ENCODE data around the gene PDE3A.

Gene PDE3A

DNA sequence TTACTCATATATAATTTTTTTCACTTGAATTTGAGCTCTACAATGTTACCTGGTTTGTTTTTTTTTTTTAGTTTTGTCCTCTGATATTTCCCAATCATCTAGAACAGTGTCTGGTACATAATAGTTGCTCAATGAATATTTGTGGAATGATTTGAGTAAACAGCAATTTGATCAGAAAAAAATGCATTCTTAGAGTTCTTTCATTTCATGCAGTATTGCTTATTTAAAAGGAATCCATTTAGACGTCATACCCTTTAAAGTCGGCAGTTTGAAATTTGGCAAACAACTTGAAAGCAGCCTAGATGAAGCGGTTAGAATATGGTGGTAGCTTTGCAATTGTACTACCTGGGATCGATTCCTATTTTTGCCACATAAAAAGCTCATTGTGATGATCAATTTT is 140.0 kb downstream of the PDE3A start:
- no peak overlapping the region for H3K27ac Mint-ChIP-seq
- no peak overlapping the region for H3K4me3 Mint-ChIP-seq
- TF ChIP-seq, protein P1, sequence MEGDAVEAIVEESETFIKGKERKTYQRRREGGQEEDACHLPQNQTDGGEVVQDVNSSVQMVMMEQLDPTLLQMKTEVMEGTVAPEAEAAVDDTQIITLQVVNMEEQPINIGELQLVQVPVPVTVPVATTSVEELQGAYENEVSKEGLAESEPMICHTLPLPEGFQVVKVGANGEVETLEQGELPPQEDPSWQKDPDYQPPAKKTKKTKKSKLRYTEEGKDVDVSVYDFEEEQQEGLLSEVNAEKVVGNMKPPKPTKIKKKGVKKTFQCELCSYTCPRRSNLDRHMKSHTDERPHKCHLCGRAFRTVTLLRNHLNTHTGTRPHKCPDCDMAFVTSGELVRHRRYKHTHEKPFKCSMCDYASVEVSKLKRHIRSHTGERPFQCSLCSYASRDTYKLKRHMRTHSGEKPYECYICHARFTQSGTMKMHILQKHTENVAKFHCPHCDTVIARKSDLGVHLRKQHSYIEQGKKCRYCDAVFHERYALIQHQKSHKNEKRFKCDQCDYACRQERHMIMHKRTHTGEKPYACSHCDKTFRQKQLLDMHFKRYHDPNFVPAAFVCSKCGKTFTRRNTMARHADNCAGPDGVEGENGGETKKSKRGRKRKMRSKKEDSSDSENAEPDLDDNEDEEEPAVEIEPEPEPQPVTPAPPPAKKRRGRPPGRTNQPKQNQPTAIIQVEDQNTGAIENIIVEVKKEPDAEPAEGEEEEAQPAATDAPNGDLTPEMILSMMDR (IDR thresholded peaks at IDR 0.05) = no peak
- DNase-seq = no peak
- H3K27me3 Mint-ChIP-seq (ENCODE audit: low read depth, poor library complexity) = no peaks in the 10 kb centered on the region
- H3K9me3 Mint-ChIP-seq = no peaks in the 10 kb centered on the region
- no peaks in the 10 kb centered on the region for H3K4me1 Mint-ChIP-seq
- no peaks in the 10 kb centered on the region for H3K36me3 Mint-ChIP-seq (ENCODE audit: low read depth)

DNA sequence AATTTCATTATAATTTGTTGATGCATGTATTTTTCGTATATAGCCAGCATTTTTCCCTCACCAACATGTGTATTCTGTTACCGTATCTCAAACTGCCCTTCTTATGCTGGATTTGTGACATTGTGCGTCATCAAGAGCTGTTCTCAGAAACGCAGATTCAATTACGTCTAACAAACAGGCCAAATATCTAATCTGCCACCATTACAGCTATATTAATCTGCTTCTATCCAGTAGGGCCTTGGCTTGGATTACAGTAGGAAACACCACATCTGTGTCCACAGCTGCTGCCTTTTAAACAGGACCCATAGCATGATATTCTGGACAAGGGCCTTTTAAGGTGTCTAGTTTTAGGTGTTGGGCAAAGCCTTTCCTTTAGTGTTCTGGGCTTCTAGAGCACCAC is 140.6 kb downstream of the PDE3A start:
- Mint-ChIP-seq H3K9me3 (no peaks in the 10 kb centered on the region), H3K4me1 (no peaks in the 10 kb centered on the region), H3K27me3 (ENCODE audit: low read depth, poor library complexity) (no peaks in the 10 kb centered on the region), H3K4me3 (no peak overlapping the region), H3K27ac (no peak overlapping the region), H3K36me3 (ENCODE audit: low read depth) (no peaks in the 10 kb centered on the region)
- no peak for DNase-seq
- TF ChIP-seq, protein P1 (IDR thresholded peaks at IDR 0.05) = no peak

DNA sequence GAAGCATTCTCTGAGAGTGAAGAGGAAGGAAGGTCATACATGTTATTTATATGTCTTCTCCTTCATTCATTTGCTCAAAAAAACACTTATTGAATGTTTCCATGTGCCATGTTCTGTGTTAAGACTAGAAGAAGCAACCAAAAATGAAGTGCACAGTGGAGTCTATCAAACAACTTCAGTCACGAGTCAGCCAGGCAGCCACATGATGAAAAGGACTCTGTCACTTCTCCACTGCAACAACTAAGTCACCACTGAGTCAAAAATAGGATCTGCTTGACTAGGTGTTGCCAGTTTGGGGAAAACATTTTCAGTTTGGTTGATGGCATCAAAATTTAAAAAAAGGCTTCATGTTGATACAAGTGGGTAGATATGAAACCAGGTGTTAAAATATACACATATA is 142.5 kb downstream of the PDE3A start:
- H3K27me3 Mint-ChIP-seq (ENCODE audit: low read depth, poor library complexity) = no peaks in the 10 kb centered on the region
- H3K4me1 Mint-ChIP-seq = no peaks in the 10 kb centered on the region
- H3K36me3 Mint-ChIP-seq (ENCODE audit: low read depth) = no peaks in the 10 kb centered on the region
- no peaks in the 10 kb centered on the region for H3K9me3 Mint-ChIP-seq
- no peak for DNase-seq
- H3K4me3 Mint-ChIP-seq = no peak overlapping the region
- TF ChIP-seq, protein P1 (IDR thresholded peaks at IDR 0.05) = no peak
- no peak overlapping the region for H3K27ac Mint-ChIP-seq

DNA sequence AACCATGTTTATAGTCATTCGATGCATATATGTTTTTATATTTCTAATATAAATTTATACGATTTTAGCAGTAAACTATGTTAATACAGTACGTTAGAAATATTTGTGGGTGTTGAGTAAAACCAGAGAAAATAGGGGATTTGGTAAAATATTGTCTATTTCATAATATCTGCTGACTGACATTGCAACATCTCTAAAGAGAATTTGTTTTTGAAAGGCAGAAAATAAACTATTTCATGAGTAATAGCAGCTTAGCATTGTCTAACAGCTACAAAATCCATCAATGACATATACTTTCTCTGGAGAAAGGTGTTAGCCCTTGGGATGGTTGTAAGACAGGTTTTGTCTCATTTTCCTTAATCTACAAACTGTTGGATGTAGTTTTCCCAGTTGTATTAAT is 144.9 kb downstream of the PDE3A start:
- Mint-ChIP-seq H3K4me3 (no peak overlapping the region), H3K27me3 (ENCODE audit: low read depth, poor library complexity) (no peaks in the 10 kb centered on the region), H3K36me3 (ENCODE audit: low read depth) (no peaks in the 10 kb centered on the region), H3K9me3 (no peaks in the 10 kb centered on the region), H3K4me1 (no peaks in the 10 kb centered on the region), H3K27ac (no peak overlapping the region)
- TF ChIP-seq, protein P1 (IDR thresholded peaks at IDR 0.05) = no peak
- no peak for DNase-seq

DNA sequence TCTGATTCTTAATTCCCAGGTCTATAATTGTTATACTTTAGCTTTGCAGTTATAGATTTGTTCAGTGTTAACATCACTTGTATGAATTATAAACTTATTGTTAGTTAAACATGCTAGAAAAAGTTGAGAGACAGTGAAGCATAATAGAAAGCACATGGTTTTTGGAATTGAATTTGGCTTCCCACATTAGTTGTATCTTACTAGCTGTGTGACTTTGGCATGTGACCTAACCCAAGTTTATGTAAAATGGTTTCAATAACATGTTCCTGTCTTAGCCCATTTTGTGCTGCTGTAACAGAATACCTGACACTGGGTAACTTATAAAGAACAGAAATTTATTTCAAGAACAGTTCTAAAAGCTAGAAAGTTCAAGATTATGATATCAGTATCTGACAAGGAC is 146.3 kb downstream of the PDE3A start:
- H3K27me3 Mint-ChIP-seq (ENCODE audit: low read depth, poor library complexity) = no peaks in the 10 kb centered on the region

DNA sequence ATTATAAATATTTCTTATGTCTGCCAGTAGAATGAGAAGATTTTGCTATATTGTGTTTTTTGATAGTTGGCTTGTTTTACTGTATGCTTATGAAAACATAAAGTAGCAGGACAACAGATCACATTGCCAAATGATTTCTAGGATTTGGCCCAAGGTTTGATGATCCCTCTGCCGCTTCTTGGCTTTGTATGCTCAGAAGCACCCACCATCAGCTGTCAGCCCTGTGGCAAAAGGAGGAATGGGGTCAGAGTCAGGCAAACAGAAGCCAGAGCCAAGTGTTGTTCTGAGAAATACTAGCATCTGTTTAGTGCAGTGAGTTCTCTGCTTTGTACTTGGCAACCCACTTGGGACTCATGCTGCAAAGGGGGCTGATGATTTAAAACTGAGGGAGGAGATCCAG is 152.2 kb downstream of the PDE3A start:
- TF ChIP-seq, protein P1 (IDR thresholded peaks at IDR 0.05) = no peak
- H3K36me3 Mint-ChIP-seq (ENCODE audit: low read depth) = no peaks in the 10 kb centered on the region
- H3K27me3 Mint-ChIP-seq (ENCODE audit: low read depth, poor library complexity) = peaks cover 4% of the 10 kb centered on the region
- no peak for DNase-seq
- no peak overlapping the region for H3K4me3 Mint-ChIP-seq
- no peak overlapping the region for H3K27ac Mint-ChIP-seq
- H3K9me3 Mint-ChIP-seq = no peaks in the 10 kb centered on the region
- H3K4me1 Mint-ChIP-seq = peaks cover 6% of the 10 kb centered on the region

More for the DNA sequence above, 146.3 kb downstream of the PDE3A start:
- no peaks in the 10 kb centered on the region for H3K36me3 Mint-ChIP-seq (ENCODE audit: low read depth)
- no peak overlapping the region for H3K4me3 Mint-ChIP-seq
- DNase-seq = no peak
- H3K9me3 Mint-ChIP-seq = no peaks in the 10 kb centered on the region
- no peak overlapping the region for H3K27ac Mint-ChIP-seq
- TF ChIP-seq, protein P1 (IDR thresholded peaks at IDR 0.05) = no peak
- H3K4me1 Mint-ChIP-seq = no peaks in the 10 kb centered on the region
